A673 (cell line): Measurements from ENCODE around the gene FGF21. TPM values are rescaled to one million over a fixed set of nuclear protein-coding genes. Genes with fewer than 3 reads are reported as not detected.

Source experiments
- BruUV-seq: library from RNA; stranded (reverse); fragments of 400-500 nt; replicated peaks from 2 replicates; lab custom pipeline; 2021; lab: Mats Ljungman, UMichigan
- CTCF ChIA-PET: fragments of 300-600 bp; sonication (Branson Sonifier 250); formaldehyde crosslinking; loops from one replicate; lab custom pipeline; 2022; ENCODE audit warnings: antibody characterized with exemption; lab: Charles Lee
- POLR2A ChIA-PET: fragments of 300-600 bp; sonication (Branson Sonifier 250); formaldehyde crosslinking; loops from one replicate; lab custom pipeline; 2022; ENCODE audit warnings: antibody characterized with exemption; ENCODE audit not compliant: low non-redundant PET; lab: Charles Lee
- DNase-seq: peaks from one replicate; pipeline ENCODE4 v3.0.0-alpha.2; 2015; ENCODE audit warnings: low spot score
- H3K27ac ChIP-seq: fragments of 200-600 bp; sonication (generic); 2 replicates; pipeline ENCODE4 v1.5.1; 2016; ENCODE audit warnings: mixed run types, low read depth, mild to moderate bottlenecking, mixed read lengths, antibody characterized with exemption, low read length; ENCODE audit not compliant: poor library complexity, severe bottlenecking
- H3K27me3 ChIP-seq: fragments of 200-600 bp; sonication (generic); replicated peaks from 2 replicates; pipeline ENCODE4 v1.6.1; 2017; ENCODE audit warnings: mixed run types, low read depth, mild to moderate bottlenecking, mixed read lengths, antibody characterized with exemption, low read length; ENCODE audit not compliant: insufficient read depth, poor library complexity
- H3K36me3 ChIP-seq: fragments of 200-600 bp; sonication (generic); 2 replicates; pipeline ENCODE4 v1.6.1; 2016; ENCODE audit warnings: mixed run types, mild to moderate bottlenecking, mixed read lengths, antibody characterized with exemption, low read length; ENCODE audit not compliant: insufficient read depth, poor library complexity, severe bottlenecking
- H3K4me1 ChIP-seq: fragments of 200-600 bp; sonication (generic); 2 replicates; pipeline ENCODE4 v1.6.1; 2017; ENCODE audit warnings: mixed run types, mild to moderate bottlenecking, mixed read lengths, antibody characterized with exemption, low read length; ENCODE audit not compliant: insufficient read depth, poor library complexity, severe bottlenecking
- H3K4me3 ChIP-seq: fragments of 200-600 bp; sonication (generic); 2 replicates; pipeline ENCODE4 v1.5.1; 2016; ENCODE audit warnings: low read depth, mixed run types, mild to moderate bottlenecking, mixed read lengths, low read length; ENCODE audit not compliant: poor library complexity, severe bottlenecking
- H3K9me3 ChIP-seq: fragments of 200-600 bp; sonication (generic); 2 replicates; pipeline ENCODE4 v1.6.1; 2016; ENCODE audit warnings: mixed run types, low read depth, mild to moderate bottlenecking, mixed read lengths, antibody characterized with exemption, low read length; ENCODE audit not compliant: poor library complexity, severe bottlenecking
- CTCF ChIP-seq: fragments of 300-800, 200-600 bp; sonication (generic); conservative IDR thresholded peaks from 2 replicates; pipeline ENCODE4 v1.5.1; 2017; ENCODE audit warnings: low read depth, mild to moderate bottlenecking, antibody characterized with exemption, low read length, moderate library complexity, mixed read lengths
- EZH2 ChIP-seq: fragments of 200-600 bp; sonication (generic); IDR thresholded peaks from 2 replicates; pipeline ENCODE4 v1.6.1; 2017; ENCODE audit warnings: borderline replicate concordance, low read depth, mild to moderate bottlenecking, mixed read lengths, antibody characterized with exemption, low read length; ENCODE audit not compliant: poor library complexity, severe bottlenecking
- intact Hi-C: fragments of 100-400 bp; cut with micrococcal nuclease; formaldehyde crosslinking; loops from one replicate; pipeline ENCODE4 v1.10.0; 2022; ENCODE audit not compliant: unreplicated experiment
- total RNA-seq: library from RNA; stranded (reverse); gene quantifications from 2 replicates; pipeline ENCODE4 v1.2.3, GENCODE V29; 2021

FGF21 gene
- total RNA-seq, 1 experiment from 2014 or later: not detected

DNA sequence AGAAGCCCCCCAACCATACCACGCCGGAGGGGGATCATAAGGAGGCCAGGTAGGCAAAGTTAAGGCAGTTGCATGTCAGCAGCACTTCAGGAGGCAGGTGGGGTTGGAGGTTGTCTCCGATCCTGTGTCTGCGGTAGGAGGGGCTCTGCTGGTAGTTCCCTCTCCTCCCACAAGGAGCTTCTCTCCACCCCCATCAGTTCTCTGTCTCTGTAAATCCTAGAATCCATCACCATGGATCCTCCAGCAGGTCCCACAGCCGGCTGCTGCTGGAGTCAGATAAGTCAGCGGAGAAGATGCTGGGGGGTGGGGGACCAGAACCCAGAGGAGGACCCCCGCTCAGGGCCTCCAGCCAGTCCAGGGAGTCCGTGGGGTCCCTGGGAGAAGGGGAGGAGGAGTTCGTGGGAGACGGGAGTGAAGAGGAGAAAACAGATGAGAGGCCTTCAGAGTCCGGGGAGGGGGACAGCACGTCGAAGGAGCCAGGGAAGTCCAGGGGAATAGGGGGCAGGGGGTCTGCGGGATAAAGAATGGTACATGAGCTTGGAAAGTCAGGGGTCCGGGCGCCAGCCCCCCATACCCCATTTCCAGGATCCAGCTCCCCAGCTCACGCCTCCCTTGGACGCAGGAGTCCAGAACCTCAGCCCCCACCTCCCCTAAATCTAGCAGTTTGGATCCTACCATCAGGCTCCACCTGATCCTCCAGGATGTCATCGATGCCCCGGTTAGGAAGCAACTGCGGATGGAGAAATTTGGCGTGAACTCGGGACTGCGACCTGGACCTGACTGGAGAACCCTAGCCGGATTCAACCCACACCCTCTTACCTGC lies 42.1 kb upstream of the FGF21 start:
- Histone ChIP-seq H3K36me3 (no peaks in the 10 kb centered on the region), H3K27me3 (no peaks in the 10 kb centered on the region), H3K4me1 (peaks cover 33% of the 10 kb centered on the region), H3K9me3 (no peaks in the 10 kb centered on the region), H3K27ac (peak overlapping the region; percentile 7), H3K4me3 (peak overlapping the region; percentile 66)
- TF ChIP-seq CTCF (no peak), EZH2 (no peak)
- ChIA-PET POLR2A (no interaction called here), CTCF (interaction anchor here (0.5 kb wide), 1 partner anchor 15 kb away, joined by 16 read pairs; no protein-coding TSS in a partner anchor)
- intact Hi-C loops: loop anchor here (5.0 kb wide), 1 partner anchor 66 kb away; the partner anchor contains the start of gene CA11
- BruUV-seq: no TSS peak
- DNase-seq: no peak

DNA sequence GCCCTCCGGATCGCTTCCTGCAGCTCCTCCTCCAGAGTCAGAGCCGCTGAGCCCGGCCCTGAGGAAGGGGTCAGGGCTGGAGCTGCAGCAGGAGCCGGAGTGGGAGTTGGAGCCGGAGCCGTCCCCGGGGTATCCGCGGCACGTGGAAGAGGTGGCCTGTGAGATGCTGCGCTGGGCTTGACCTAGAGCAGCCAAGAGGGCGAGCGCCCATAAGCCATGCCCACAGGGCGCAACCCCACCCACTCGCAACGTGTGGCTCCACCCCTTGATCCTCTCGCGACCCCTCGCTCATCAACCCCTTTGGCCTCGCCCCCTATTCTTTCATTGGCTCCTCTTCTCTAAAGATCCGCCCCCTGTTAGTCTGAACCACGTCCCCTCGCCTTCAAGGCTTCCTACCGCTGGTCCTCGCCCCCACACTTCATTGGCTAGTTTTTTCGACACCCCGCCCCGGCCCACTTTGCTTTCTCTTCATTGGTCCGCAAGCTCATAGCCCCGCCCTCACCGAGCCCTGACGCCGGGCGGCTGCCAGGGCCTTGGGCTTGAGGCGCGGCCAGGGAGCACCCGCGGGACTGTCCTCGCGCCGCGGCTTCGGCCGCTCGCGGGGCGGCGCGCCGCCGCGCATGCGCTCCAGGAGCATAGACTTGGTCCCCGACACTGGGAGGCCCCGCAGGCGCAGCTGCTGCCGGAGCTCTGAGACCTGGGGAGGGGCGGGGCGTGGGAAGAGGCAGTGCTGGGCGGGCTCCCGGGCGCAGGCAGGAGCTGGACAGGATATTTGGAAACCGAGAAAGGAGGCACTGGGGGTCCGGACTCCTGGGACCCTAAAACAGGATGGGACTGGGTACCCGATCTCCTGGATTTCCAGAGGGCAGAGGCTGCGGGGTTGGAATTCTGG lies 41.2 kb upstream of the FGF21 start:
- TF ChIP-seq EZH2 (no peak), CTCF (no peak)
- H3K4me1 ChIP-seq: peaks cover 33% of the 10 kb centered on the region
- intact Hi-C loops: loop anchor here (5.0 kb wide), 1 partner anchor 67 kb away; the partner anchor contains the start of gene CA11
- ChIA-PET CTCF (interaction anchor here (0.9 kb wide), 1 partner anchor 68 kb away, joined by 4 read pairs; the partner anchor contains the start of gene CA11), POLR2A (interaction anchor here (0.6 kb wide), 1 partner anchor 180 kb away, joined by 3 read pairs; no protein-coding TSS in a partner anchor)
- no peaks in the 10 kb centered on the region for H3K27me3 ChIP-seq
- H3K36me3 ChIP-seq: no peaks in the 10 kb centered on the region
- H3K27ac ChIP-seq: peak overlapping the region; percentile 88
- BruUV-seq: no TSS peak
- DNase-seq: peak; percentile 100
- H3K9me3 ChIP-seq: no peaks in the 10 kb centered on the region
- peak overlapping the region; percentile 66 for H3K4me3 ChIP-seq
